GM23248 (cell line): Measurements from ENCODE around the gene BCO1. TPM values are rescaled to one million over a fixed set of nuclear protein-coding genes. Genes with fewer than 3 reads are reported as not detected.

Source experiments
- DNase-seq: peaks from one replicate; pipeline ENCODE4 v3.0.0-alpha.2; 2015
- H2AFZ ChIP-seq: fragments of 200-600 bp; sonication (generic); 2 replicates; pipeline ENCODE4 v1.6.1; 2016; ENCODE audit warnings: antibody characterized with exemption
- H3F3A ChIP-seq: fragments of 200-600 bp; sonication (generic); 2 replicates; pipeline ENCODE4 v1.6.1; 2016; ENCODE audit warnings: mild to moderate bottlenecking, antibody characterized with exemption, mixed run types; ENCODE audit not compliant: insufficient read depth
- H3K27ac ChIP-seq: fragments of 200-600 bp; sonication (generic); 2 replicates; pipeline ENCODE4 v1.5.1; 2016; ENCODE audit warnings: mild to moderate bottlenecking
- H3K27me3 ChIP-seq: fragments of 200-600 bp; sonication (generic); replicated peaks from 2 replicates; pipeline ENCODE4 v1.6.1; 2016; ENCODE audit warnings: mild to moderate bottlenecking; ENCODE audit not compliant: insufficient read depth
- H3K36me3 ChIP-seq: fragments of 200-600 bp; sonication (generic); 2 replicates; pipeline ENCODE4 v1.6.1; 2016; ENCODE audit warnings: low read depth, mild to moderate bottlenecking
- H3K4me1 ChIP-seq: fragments of 200-600 bp; sonication (generic); 2 replicates; pipeline ENCODE4 v1.6.1; 2016; ENCODE audit warnings: mild to moderate bottlenecking; ENCODE audit not compliant: insufficient read depth
- H3K4me2 ChIP-seq: fragments of 200-600 bp; sonication (generic); one replicate; pipeline ENCODE4 v1.6.1; 2016; ENCODE audit warnings: mild to moderate bottlenecking; ENCODE audit not compliant: unreplicated experiment
- H3K4me3 ChIP-seq: fragments of 200-600 bp; sonication (generic); 2 replicates; pipeline ENCODE4 v1.5.1; 2016; ENCODE audit warnings: mild to moderate bottlenecking
- H3K79me2 ChIP-seq: fragments of 200-600 bp; sonication (generic); 2 replicates; pipeline ENCODE4 v1.6.1; 2016; ENCODE audit warnings: mild to moderate bottlenecking; ENCODE audit not compliant: insufficient read depth
- H3K9ac ChIP-seq: fragments of 200-600 bp; sonication (generic); 2 replicates; pipeline ENCODE4 v1.6.1; 2016; ENCODE audit warnings: mild to moderate bottlenecking
- H3K9me2 ChIP-seq: fragments of 200-600 bp; sonication (generic); 2 replicates; pipeline ENCODE4 v1.6.1; 2016; ENCODE audit warnings: mixed run types, mild to moderate bottlenecking, moderate library complexity; ENCODE audit not compliant: insufficient read depth
- H3K9me3 ChIP-seq: fragments of 200-600 bp; sonication (generic); one replicate; pipeline ENCODE4 v1.6.1; 2017; ENCODE audit warnings: low read depth
- H4K20me1 ChIP-seq: fragments of 200-600 bp; sonication (generic); 2 replicates; pipeline ENCODE4 v1.6.0; 2016; ENCODE audit not compliant: insufficient read depth
- EZH2 ChIP-seq: fragments of 200-600 bp; sonication (generic); IDR thresholded peaks from 2 replicates; pipeline ENCODE4 v1.6.1; 2018; ENCODE audit warnings: antibody characterized with exemption, mild to moderate bottlenecking; ENCODE audit not compliant: insufficient read depth, poor library complexity, severe bottlenecking
- EZH2phosphoT487 ChIP-seq: fragments of 200-600 bp; sonication (generic); IDR thresholded peaks from 2 replicates; pipeline ENCODE4 v1.6.1; 2018; ENCODE audit warnings: antibody characterized with exemption, moderate library complexity, mild to moderate bottlenecking, low read depth; ENCODE audit not compliant: insufficient read depth
- WGBS, 2 experiments: methylation state at CpG; one replicate each; pipeline ENCODE4 v1.1.6; 2015 to 2017; ENCODE audit warnings: low lambda C conversion rate in 2 of 2, low coverage in 1 of 2; ENCODE audit errors: missing lambda C conversion rate in 2 of 2; 5-methylcytosine and 5-hydroxymethylcytosine counted together
- in situ Hi-C: fragments of 300-500 bp; cut with MboI; formaldehyde crosslinking; loops from 2 replicates; pipeline ENCODE4 v1.15.0; 2020
- polyA plus RNA-seq: library from polyadenylated mRNA; unstranded; fragments of >200 nt; fragmentation: Nextera tagmentation; extraction: Ambion mirVana; gene quantifications from 2 replicates; pipeline ENCODE4 v1.2.1, GENCODE V29; 2016
- total RNA-seq: library from RNA; depleted of rRNA; stranded (reverse); fragments of >200 nt; shearing (Covaris generic); gene quantifications from 2 replicates; pipeline ENCODE4 v1.2.3, GENCODE V29; 2014

The BCO1 gene
- total and polyA plus RNA-seq, 2 experiments from 2014 or later, result not detected

- Histone ChIP-seq H3K4me2 (peak overlapping the region; percentile 82), H3K9me2 (no peaks in the 10 kb centered on the region), H2AFZ (peak overlapping the region; percentile 88), H3K4me3 (peak overlapping the region; percentile 71), H3K36me3 (no peaks in the 10 kb centered on the region), H4K20me1 (no peaks in the 10 kb centered on the region), H3K9ac (peak overlapping the region; percentile 53), H3F3A (no peaks in the 10 kb centered on the region), H3K27me3 (no peaks in the 10 kb centered on the region), H3K27ac (no peak overlapping the region), H3K4me1 (no peaks in the 10 kb centered on the region), H3K79me2 (no peaks in the 10 kb centered on the region), H3K9me3 (no peaks in the 10 kb centered on the region)
- TF ChIP-seq EZH2, result no peak
- TF ChIP-seq EZH2phosphoT487, result no peak
- no peak for DNase-seq
- in situ Hi-C loops, result no loop called here
- WGBS, 2 experiments, result 83 to 85% methylated on average over 10 of the region's 10 CpGs
Measured at GRCh38 chr16:81237942-81238295, 570 bp upstream of the BCO1 start.

GRCh38 chr16:81239367-81240121 is 1.1 kb downstream of the BCO1 start:
- Histone ChIP-seq H3K79me2 (no peaks in the 10 kb centered on the region), H3K27me3 (no peaks in the 10 kb centered on the region), H2AFZ (no peak overlapping the region), H3K27ac (no peak overlapping the region), H3F3A (no peaks in the 10 kb centered on the region), H3K9ac (no peak overlapping the region), H3K4me3 (no peak overlapping the region), H3K4me1 (no peaks in the 10 kb centered on the region), H3K9me2 (no peaks in the 10 kb centered on the region), H3K4me2 (no peak overlapping the region), H3K9me3 (no peaks in the 10 kb centered on the region), H3K36me3 (no peaks in the 10 kb centered on the region), H4K20me1 (no peaks in the 10 kb centered on the region)
- WGBS, 2 experiments, result 82 to 83% methylated on average over 9 of the region's 9 CpGs
- no peak for DNase-seq
- in situ Hi-C loops, result no loop called here
- TF ChIP-seq EZH2 (no peak), EZH2phosphoT487 (no peak)

- Histone ChIP-seq H3K4me2 (no peak overlapping the region), H3K9me2 (no peaks in the 10 kb centered on the region), H3K27ac (no peak overlapping the region), H2AFZ (no peak overlapping the region), H3K27me3 (no peaks in the 10 kb centered on the region), H3K9ac (no peak overlapping the region), H4K20me1 (no peaks in the 10 kb centered on the region), H3K36me3 (no peaks in the 10 kb centered on the region), H3K79me2 (no peaks in the 10 kb centered on the region), H3K9me3 (no peaks in the 10 kb centered on the region), H3K4me3 (no peak overlapping the region), H3K4me1 (no peaks in the 10 kb centered on the region), H3F3A (no peaks in the 10 kb centered on the region)
- 69 to 71% methylated on average over 5 of the region's 5 CpGs for WGBS, 2 experiments
- TF ChIP-seq EZH2phosphoT487, result no peak
- in situ Hi-C loops, result no loop called here
- DNase-seq, result no peak
Measured at GRCh38 chr16:81241706-81242105, 3.2 kb downstream of the BCO1 start.

- Histone ChIP-seq H3K36me3 (no peaks in the 10 kb centered on the region), H2AFZ (no peak overlapping the region), H3K9me2 (no peaks in the 10 kb centered on the region), H3K27me3 (no peaks in the 10 kb centered on the region), H3K27ac (no peak overlapping the region), H3K4me3 (no peak overlapping the region), H3K4me1 (no peaks in the 10 kb centered on the region), H4K20me1 (no peaks in the 10 kb centered on the region), H3K4me2 (no peak overlapping the region), H3K9me3 (no peaks in the 10 kb centered on the region), H3K79me2 (no peaks in the 10 kb centered on the region), H3K9ac (no peak overlapping the region), H3F3A (no peaks in the 10 kb centered on the region)
- no peak for TF ChIP-seq EZH2phosphoT487
- TF ChIP-seq EZH2, result no peak
- WGBS, 2 experiments, result 59 to 65% methylated on average over 7 to 8 of the region's 8 CpGs
- DNase-seq, result no peak
- in situ Hi-C loops, result no loop called here
Measured at GRCh38 chr16:81242977-81243618, 4.6 kb downstream of the BCO1 start.
